A549 (cell line): ENCODE data around the gene C20orf96.

Source experiments
- CTCF ChIP-seq: fragments of >200 bp; sonication (Bioruptor Twin); formaldehyde crosslinking; IDR thresholded peaks from 3 replicates; pipeline ENCODE4 v1.5.1; 2016
- E2F6 ChIP-seq: IDR thresholded peaks from 2 replicates; pipeline ENCODE4 v1.6.1; 2012; ENCODE audit warnings: low read depth, borderline replicate concordance
- HES2 ChIP-seq: fragments of >200 bp; sonication (Bioruptor Twin); formaldehyde crosslinking; IDR thresholded peaks from 2 replicates; pipeline ENCODE4 v1.6.1; 2016
- MAX ChIP-seq: IDR thresholded peaks from 2 replicates; pipeline ENCODE4 v1.6.1; 2012
- MAZ ChIP-seq: fragments of 150-350 bp; IDR thresholded peaks from 2 replicates; pipeline ENCODE4 v1.6.1; 2014; ENCODE audit warnings: antibody characterized with exemption, low read depth, low read length, borderline replicate concordance
- RFX5 ChIP-seq: fragments of 450-650 bp; IDR thresholded peaks from 2 replicates; pipeline ENCODE4 v1.7.1; 2014; ENCODE audit warnings: antibody characterized with exemption, mild to moderate bottlenecking, moderate library complexity

- TF ChIP-seq CTCF: peak; percentile 31; the same call in 2 of the 3 replicates
- TF ChIP-seq HES2: no peak
- peak; percentile 47; the same call in 1 of the 2 replicates for TF ChIP-seq MAZ
- TF ChIP-seq RFX5: peak; percentile 50; the same call in 1 of the 2 replicates
- TF ChIP-seq MAX: peak; percentile 97
- peak; percentile 94 for TF ChIP-seq E2F6
These were observed 6.8 kb upstream of the C20orf96 start, which contains the start of gene ZCCHC3 for GRCh38 chr20:297098-297924.
